Measurements from ENCODE around the gene ZNF592. TPM values are rescaled to one million over a fixed set of nuclear protein-coding genes. Genes with fewer than 3 reads are reported as not detected.

ZNF592 gene
- total RNA-seq, 1 experiment from 2014 or later, result 7.4 TPM

DNA sequence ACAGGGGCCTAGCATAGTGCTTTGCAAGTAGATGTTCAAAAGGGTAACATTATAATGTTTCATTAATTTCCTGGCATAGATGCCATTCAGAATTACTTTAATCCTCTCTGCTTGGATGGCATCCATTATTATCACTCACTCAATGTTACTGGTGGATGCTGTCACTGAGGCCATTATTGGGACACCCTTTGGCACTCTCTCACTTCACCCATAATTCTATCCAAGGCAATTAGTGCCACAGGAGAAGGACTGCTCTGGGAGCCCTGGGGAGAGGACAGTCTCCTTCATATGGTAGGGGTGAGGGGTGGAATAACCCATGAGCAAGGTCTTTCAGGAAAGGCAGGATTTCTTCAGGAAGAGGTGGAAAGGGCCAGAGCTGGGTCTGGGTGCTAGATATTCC is 107.4 kb downstream of the ZNF592 start:
- no peak for DNase-seq (ENCODE audit: low read depth)

Other genes starting within 250 kb of the ZNF592 start
- 7.8 and 15.5 TPM in 2 replicates for gene ZSCAN2, start 147.6 kb upstream of the ZNF592 start, total RNA-seq (2014; rRNA removed; shearing (Covaris generic))
- 29.7 and 32.7 TPM in 2 replicates for gene WDR73, start 94.3 kb upstream of the ZNF592 start, total RNA-seq (2014; rRNA removed; shearing (Covaris generic))
- 29.2 and 36.2 TPM in 2 replicates for gene NMB, start 90.4 kb upstream of the ZNF592 start, total RNA-seq (2014; rRNA removed; shearing (Covaris generic))
- gene SEC11A, start 32.5 kb upstream of the ZNF592 start, total RNA-seq (2014; rRNA removed; shearing (Covaris generic)), result 257 and 259 TPM in 2 replicates
- gene ALPK3, start 68.8 kb downstream of the ZNF592 start, total RNA-seq (2014; rRNA removed; shearing (Covaris generic)), result 0.10 and 0.12 TPM in 2 replicates
- gene SLC28A1, start 136.1 kb downstream of the ZNF592 start, total RNA-seq (2014; rRNA removed; shearing (Covaris generic)), result not detected in 2 replicates
- gene PDE8A, start 233.3 kb downstream of the ZNF592 start, total RNA-seq (2014; rRNA removed; shearing (Covaris generic)), result 24.9 and 28.7 TPM in 2 replicates